RWPE1 (cell line): ENCODE data around the gene SLC25A21.
"Not testable (repeated sequence)": the region's sequence is repeated elsewhere in the genome, so short reads cannot be mapped to it uniquely, and the experiment has no call there.

Experiments used
- CTCF ChIA-PET: fragments of 350-600 bp; sonication (Branson Sonifier 250); formaldehyde crosslinking; extraction: SDS; loops from one replicate; lab custom pipeline; 2021; lab: Yijun Ruan, JAX
- POLR2A ChIA-PET: fragments of 400-600 bp; formaldehyde crosslinking; extraction: SDS; loops from one replicate; lab custom pipeline; 2020; ENCODE audit warnings: antibody characterized with exemption; ENCODE audit not compliant: low non-redundant PET; lab: Yijun Ruan, JAX
- DNase-seq: peaks from one replicate; pipeline ENCODE4 v3.0.0; 2012; ENCODE audit warnings: low spot score
- H3K27ac ChIP-seq: fragments of 450-650 bp; 2 replicates; pipeline ENCODE4 v1.5.1; 2017
- TF ChIP-seq, protein P1 (sequence below): fragments of 450-650 bp; conservative IDR thresholded peaks from 2 replicates; pipeline ENCODE4 v1.5.1; 2017; ENCODE audit warnings: low read depth, mild to moderate bottlenecking

The SLC25A21 gene

DNA sequence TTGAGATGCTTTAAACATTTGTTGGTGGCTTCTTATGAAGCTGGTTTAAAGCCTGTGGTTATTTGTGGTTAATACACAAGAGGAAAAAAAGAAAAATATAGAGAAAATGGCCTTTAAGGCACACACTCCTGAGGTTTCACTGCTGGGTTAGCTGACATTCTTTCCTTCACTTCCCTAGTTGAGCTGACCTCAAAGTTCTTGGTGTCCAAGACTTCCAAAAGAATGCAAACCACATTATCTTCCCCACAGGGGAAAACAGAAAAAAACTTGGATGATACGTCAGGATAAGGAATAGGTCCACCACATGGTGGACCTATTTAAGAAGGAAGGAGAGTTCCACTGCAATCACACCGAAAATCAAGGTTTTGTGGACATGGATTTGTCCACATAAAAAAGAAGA lies 94.3 kb downstream of the SLC25A21 start:
- TF ChIP-seq, protein P1, sequence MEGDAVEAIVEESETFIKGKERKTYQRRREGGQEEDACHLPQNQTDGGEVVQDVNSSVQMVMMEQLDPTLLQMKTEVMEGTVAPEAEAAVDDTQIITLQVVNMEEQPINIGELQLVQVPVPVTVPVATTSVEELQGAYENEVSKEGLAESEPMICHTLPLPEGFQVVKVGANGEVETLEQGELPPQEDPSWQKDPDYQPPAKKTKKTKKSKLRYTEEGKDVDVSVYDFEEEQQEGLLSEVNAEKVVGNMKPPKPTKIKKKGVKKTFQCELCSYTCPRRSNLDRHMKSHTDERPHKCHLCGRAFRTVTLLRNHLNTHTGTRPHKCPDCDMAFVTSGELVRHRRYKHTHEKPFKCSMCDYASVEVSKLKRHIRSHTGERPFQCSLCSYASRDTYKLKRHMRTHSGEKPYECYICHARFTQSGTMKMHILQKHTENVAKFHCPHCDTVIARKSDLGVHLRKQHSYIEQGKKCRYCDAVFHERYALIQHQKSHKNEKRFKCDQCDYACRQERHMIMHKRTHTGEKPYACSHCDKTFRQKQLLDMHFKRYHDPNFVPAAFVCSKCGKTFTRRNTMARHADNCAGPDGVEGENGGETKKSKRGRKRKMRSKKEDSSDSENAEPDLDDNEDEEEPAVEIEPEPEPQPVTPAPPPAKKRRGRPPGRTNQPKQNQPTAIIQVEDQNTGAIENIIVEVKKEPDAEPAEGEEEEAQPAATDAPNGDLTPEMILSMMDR, result no peak
- ChIA-PET POLR2A (no interaction called here), CTCF (interaction anchor here (0.7 kb wide), 1 partner anchor 1183 kb away, joined by 4 read pairs; no protein-coding TSS in a partner anchor)
- no peak overlapping the region for H3K27ac ChIP-seq
- DNase-seq, result no peak

DNA sequence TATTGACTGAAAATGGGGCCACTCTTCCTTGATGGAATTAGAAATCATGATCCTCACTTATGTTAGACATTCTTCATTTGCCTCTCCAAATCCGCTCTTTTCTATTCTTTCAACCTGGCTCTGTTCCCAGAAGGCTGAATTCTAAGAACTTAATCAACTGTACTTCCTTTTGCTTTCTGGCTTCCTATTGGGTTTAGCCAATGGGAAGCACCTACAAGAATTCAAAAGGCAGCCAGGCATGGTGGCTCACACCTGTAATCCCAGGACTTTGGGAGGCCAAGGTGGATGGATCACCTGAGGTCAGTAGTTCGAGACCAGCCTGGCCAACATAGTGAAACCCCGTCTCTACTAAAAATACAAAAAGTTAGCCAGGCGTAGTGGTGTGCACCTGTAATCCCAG lies 98.1 kb downstream of the SLC25A21 start:
- POLR2A ChIA-PET, CTCF ChIA-PET, DNase-seq, H3K27ac ChIP-seq: not testable (repeated sequence)

DNA sequence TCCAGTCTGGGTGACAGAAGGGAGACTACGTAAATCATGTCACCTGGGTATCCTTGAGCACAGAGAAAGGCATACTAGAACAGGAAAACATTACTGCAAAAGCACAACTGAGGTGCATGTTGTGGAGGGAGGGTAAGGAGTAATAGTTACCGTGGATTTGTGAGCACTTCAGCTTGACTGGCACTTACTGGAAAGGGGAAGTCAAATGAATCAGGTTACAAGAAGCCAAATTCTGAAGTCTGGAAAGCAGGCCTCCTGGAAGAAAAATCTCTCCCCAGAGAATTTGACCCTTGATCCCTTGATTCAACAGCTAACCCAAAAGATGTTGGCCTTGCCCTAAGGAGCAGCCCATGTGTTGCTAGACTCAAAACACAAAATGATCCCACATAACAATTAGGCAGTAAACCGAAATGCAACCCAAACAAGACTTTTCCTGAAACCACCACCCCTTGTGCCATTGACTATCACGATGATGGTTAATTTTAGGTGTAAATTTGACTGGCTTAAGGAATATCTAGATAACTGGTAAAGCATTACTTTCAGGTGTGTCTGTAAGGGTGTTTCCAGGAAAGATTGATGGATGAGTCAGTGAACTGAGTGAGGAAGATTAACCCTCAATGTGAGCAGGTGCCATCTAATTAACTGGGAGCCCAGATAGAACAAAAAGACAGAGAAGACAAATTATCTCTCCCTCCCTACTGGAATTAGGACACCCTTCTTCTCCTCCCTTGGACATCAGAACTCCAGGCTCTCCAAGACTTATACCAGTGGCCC lies 108.8 kb downstream of the SLC25A21 start:
- TF ChIP-seq, protein P1, result no peak
- no peak for DNase-seq
- H3K27ac ChIP-seq, result no peak overlapping the region
- ChIA-PET CTCF (no interaction called here), POLR2A (no interaction called here)

DNA sequence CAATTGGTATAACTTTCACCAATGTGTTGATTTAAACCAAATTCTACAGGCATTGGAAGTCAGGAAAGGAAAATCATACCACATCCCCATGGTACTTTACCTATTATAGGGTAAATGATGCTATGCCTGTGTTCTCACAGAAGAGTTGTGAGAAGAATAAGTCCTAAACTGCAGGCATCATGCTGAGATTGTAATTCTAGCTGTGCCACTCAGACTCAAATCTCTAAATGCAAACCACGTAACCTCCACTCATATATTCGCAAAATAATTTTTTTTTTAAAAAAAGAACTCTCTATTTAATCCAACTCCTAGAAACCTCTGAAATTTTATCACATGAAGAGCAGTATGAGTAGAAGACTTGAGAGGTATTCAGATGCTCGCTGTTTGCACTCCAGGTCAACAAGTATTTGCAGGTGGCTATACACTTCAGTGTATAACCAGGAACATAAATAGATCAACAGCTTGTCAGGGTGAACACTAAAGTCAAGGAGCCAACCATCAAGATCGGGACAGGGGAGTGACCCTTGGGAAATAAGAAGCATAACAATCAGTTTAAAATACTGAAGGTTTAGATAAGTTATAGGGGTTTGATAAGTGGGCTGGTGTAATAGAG lies 110.1 kb downstream of the SLC25A21 start:
- no peak for DNase-seq
- TF ChIP-seq, protein P1, result no peak
- POLR2A ChIA-PET, result no interaction called here
- no peak overlapping the region for H3K27ac ChIP-seq
- CTCF ChIA-PET, result no interaction called here

DNA sequence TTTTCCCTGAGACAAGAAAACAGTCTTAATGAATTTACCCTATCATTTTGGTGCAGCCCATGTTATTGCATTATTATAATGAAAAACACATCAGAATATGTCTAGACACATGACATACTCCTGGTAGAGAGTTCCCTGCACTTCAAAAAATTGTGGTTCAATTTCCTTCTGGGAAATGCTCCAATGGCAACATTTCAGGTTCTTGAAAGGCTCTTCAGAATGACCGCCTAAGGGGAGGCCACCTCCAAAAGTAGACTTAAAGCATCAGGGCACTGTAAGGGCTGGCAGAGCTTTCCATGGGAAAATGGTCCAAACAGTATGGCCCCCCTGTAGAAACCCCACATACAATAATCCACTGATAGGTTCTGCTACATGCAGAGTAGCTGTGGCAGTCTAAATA lies 110.7 kb downstream of the SLC25A21 start:
- POLR2A ChIA-PET, result no interaction called here
- CTCF ChIA-PET, result interaction anchor here (0.6 kb wide), 1 partner anchor 295 kb away, joined by 3 read pairs; no protein-coding TSS in a partner anchor
- no peak overlapping the region for H3K27ac ChIP-seq
- TF ChIP-seq, protein P1, result no peak
- no peak for DNase-seq

DNA sequence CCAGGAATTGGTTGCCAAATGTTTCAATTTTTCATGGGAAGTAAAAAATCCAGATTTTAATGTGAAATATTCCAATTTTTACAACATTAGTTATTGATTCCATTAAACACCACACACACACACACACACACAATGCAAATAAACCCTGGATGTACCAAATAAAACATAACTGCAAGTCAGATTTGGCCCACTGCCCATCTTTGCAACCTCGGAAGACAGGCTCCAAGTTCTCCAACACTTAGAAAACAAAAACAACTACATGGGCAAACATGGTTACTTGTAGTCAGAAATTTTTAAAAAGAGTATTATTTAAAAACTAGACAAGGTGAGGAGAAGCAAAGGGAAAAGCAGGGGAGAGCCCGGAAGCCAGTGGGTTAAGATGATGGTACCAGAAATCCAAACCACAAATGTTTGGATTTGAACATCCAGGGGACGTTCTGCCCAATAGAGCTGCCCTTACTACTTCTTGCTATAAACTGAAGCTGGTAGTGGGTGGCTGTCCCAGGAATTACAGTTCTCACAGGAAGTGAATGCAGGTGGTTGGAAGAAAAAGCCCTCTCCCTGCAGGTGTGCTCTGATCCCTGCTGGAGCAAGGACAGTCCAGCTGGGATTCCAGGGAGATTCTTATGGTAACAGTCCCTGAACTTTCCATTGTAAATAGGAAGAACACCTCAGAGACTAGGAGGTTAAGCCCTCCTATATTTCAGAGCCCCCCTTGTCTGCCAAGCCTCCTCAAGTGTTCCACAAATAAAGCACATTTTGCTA lies 111.7 kb downstream of the SLC25A21 start:
- TF ChIP-seq, protein P1, result no peak
- POLR2A ChIA-PET, result no interaction called here
- CTCF ChIA-PET, result no interaction called here
- no peak for DNase-seq
- H3K27ac ChIP-seq, result no peak overlapping the region

DNA sequence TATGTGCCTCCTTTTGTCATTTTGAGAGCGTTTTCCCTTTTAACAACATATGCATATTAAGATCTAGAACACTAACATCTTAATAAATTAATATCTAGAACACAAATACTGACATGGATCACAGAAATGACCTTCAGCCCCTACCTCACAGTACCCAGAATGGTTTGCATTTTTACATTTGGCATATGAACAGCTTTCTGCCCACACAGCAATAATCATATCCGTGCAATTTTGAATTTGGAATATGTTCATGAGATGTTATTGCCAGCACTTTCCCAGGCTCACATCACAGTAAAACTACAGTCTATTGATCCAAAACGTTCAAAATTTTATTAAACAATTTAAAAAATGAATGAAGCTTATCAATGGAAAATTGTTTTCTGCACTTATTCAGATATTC lies 114.6 kb downstream of the SLC25A21 start:
- ChIA-PET POLR2A (no interaction called here), CTCF (no interaction called here)
- TF ChIP-seq, protein P1, result no peak
- H3K27ac ChIP-seq, result no peak overlapping the region
- DNase-seq, result no peak
